Ovary (tissue), 3 donors: Measurements from ENCODE around the gene PRL.

Experiments used
- EP300 ChIP-seq: sonication (generic); formaldehyde crosslinking; IDR thresholded peaks from one replicate; pipeline ENCODE4 v1.6.1; 2017; ENCODE audit warnings: antibody characterized with exemption
- POLR2A ChIP-seq: fragments of 450-650 bp; IDR thresholded peaks from one replicate; pipeline ENCODE4 v1.6.1; 2017; ENCODE audit warnings: antibody characterized with exemption, mild to moderate bottlenecking, moderate library complexity
- TF ChIP-seq, protein P1 (sequence below), 3 donors: fragments of 450-650 bp in 2 of 3; fragments of 200-600 bp in 1 of 3; IDR thresholded peaks; one replicate each; pipeline versions ENCODE4 v1.5.1 to v1.8.0; 2016 to 2022; ENCODE audit warnings: antibody characterized with exemption in 3 of 3, mild to moderate bottlenecking in 1 of 3
- donor health status: DM: no; HTN: no; CAD: no.

DNA sequence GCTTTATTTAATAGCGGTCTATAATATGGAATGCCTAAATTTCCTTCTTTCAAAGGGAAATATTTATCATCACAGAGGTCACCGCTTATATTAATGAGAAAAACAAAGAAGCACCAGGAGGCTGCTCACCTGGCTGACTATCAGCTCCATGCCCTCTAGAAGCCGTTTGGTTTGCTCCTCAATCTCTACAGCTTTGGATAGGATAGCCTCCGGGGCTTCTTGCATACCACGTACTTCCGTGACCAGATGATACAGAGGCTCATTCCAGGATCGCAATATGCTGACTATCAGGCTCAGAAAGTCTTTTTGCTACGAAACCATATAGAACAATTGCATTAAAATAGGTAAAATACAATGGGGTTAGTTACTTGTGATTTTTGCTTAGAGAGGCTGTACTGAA, 6.8 kb downstream of the PRL start:
- TF ChIP-seq, protein P1, sequence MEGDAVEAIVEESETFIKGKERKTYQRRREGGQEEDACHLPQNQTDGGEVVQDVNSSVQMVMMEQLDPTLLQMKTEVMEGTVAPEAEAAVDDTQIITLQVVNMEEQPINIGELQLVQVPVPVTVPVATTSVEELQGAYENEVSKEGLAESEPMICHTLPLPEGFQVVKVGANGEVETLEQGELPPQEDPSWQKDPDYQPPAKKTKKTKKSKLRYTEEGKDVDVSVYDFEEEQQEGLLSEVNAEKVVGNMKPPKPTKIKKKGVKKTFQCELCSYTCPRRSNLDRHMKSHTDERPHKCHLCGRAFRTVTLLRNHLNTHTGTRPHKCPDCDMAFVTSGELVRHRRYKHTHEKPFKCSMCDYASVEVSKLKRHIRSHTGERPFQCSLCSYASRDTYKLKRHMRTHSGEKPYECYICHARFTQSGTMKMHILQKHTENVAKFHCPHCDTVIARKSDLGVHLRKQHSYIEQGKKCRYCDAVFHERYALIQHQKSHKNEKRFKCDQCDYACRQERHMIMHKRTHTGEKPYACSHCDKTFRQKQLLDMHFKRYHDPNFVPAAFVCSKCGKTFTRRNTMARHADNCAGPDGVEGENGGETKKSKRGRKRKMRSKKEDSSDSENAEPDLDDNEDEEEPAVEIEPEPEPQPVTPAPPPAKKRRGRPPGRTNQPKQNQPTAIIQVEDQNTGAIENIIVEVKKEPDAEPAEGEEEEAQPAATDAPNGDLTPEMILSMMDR (IDR thresholded peaks at IDR 0.05), result no peak
- TF ChIP-seq POLR2A, result no peak
- no peak for TF ChIP-seq EP300
